Measurements from ENCODE around the gene STARD3.

The STARD3 gene

DNA sequence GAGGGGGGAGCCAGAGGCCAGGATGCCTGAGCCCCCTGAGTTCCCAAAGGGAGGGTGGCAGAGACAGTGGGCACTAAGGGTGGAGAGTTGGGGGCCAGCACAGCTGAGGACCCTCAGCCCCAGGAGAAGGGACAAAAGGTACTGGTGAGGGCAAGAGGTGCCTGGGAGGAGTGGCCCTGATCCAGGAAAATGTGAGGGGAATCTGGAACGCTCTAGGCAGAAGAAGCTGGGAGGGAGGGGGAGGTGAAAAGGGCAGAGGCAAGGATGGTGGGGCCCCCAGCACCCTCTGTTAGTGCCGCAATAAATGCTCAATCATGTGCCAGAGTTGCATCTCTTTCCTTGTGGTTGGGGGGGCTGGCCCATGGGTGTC is 29.3 kb downstream of the STARD3 start:
- Histone ChIP-seq H3K4me3 (ENCODE audit: low read length, poor library complexity, severe bottlenecking) (no peak overlapping the region), H3F3A (ENCODE audit: low read depth) (no peaks in the 10 kb centered on the region), H3K9ac (ENCODE audit: low read depth, low read length, poor library complexity, severe bottlenecking) (no peak overlapping the region), H2AFZ (ENCODE audit: low read length) (no peak overlapping the region), H3K4me1 (ENCODE audit: insufficient read depth, low read length, poor library complexity, severe bottlenecking) (no peaks in the 10 kb centered on the region), H4K20me1 (ENCODE audit: insufficient read depth, low read length, poor library complexity, severe bottlenecking) (no peaks in the 10 kb centered on the region), H3K9me2 (replicated peaks; ENCODE audit: low read depth, low read length) (no peaks in the 10 kb centered on the region), H3K27me3 (ENCODE audit: insufficient read depth, low read length, poor library complexity, severe bottlenecking) (no peaks in the 10 kb centered on the region), H3K36me3 (ENCODE audit: insufficient read depth, low read length) (peaks cover 13% of the 10 kb centered on the region; the same call in 1 of the 2 replicates), H3K9me3 (ENCODE audit: insufficient read depth, low read depth, low read length) (no peaks in the 10 kb centered on the region), H3K79me2 (ENCODE audit: insufficient read depth, low read length) (no peaks in the 10 kb centered on the region), H3K4me2 (ENCODE audit: low read depth, low read length, poor library complexity, severe bottlenecking) (no peak overlapping the region)
- no peak for TF ChIP-seq EZH2phosphoT487 (IDR thresholded peaks at IDR 0.05; ENCODE audit: borderline replicate concordance)
- TF ChIP-seq, protein P1, sequence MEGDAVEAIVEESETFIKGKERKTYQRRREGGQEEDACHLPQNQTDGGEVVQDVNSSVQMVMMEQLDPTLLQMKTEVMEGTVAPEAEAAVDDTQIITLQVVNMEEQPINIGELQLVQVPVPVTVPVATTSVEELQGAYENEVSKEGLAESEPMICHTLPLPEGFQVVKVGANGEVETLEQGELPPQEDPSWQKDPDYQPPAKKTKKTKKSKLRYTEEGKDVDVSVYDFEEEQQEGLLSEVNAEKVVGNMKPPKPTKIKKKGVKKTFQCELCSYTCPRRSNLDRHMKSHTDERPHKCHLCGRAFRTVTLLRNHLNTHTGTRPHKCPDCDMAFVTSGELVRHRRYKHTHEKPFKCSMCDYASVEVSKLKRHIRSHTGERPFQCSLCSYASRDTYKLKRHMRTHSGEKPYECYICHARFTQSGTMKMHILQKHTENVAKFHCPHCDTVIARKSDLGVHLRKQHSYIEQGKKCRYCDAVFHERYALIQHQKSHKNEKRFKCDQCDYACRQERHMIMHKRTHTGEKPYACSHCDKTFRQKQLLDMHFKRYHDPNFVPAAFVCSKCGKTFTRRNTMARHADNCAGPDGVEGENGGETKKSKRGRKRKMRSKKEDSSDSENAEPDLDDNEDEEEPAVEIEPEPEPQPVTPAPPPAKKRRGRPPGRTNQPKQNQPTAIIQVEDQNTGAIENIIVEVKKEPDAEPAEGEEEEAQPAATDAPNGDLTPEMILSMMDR (conservative IDR thresholded peaks at IDR 0.05; ENCODE audit: low read length), result no peak

DNA sequence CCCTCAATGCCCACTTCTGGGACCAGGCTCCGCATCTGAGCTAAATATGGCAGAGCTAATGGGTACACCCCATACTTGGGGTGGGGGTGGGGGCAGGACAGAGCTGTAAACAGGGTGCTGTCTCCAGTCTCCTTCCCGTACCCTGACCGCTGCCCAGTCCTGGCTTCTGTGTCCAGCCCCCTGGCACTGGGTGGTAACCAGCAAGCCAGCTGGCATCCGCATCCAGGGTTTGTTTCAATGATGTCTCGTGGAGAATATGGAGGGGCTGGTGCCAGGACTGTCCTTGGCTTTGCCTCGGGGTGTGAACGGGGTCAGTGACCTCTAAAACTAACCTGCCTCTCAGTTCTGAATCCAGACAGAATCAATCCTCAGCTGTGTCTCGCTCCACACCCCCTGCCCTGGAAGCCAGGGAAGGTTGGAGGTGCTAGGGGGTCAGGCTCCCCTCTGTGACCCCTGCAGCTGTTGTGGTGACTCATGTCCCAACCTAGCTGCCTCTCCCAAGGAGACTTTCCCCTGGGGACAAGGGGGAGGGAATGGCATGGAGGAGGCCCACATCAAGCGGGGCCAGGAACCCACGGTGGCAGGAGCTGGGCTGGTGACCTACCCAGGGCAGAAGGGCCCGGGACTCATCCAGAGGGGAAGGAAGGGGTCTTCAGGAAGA is 29.8 kb downstream of the STARD3 start:
- H3F3A ChIP-seq (ENCODE audit: low read depth), result no peaks in the 10 kb centered on the region
- H3K79me2 ChIP-seq (ENCODE audit: insufficient read depth, low read length), result no peaks in the 10 kb centered on the region
- no peaks in the 10 kb centered on the region for H3K4me1 ChIP-seq (ENCODE audit: insufficient read depth, low read length, poor library complexity, severe bottlenecking)
- H2AFZ ChIP-seq (ENCODE audit: low read length), result no peak overlapping the region
- H3K36me3 ChIP-seq (ENCODE audit: insufficient read depth, low read length), result peaks cover 8% of the 10 kb centered on the region; the same call in 1 of the 2 replicates
- no peaks in the 10 kb centered on the region for H4K20me1 ChIP-seq (ENCODE audit: insufficient read depth, low read length, poor library complexity, severe bottlenecking)
- no peaks in the 10 kb centered on the region for H3K9me2 ChIP-seq (replicated peaks; ENCODE audit: low read depth, low read length)
- H3K27me3 ChIP-seq (ENCODE audit: insufficient read depth, low read length, poor library complexity, severe bottlenecking), result no peaks in the 10 kb centered on the region
- H3K9me3 ChIP-seq (ENCODE audit: insufficient read depth, low read depth, low read length), result no peaks in the 10 kb centered on the region
- TF ChIP-seq, protein P1 (conservative IDR thresholded peaks at IDR 0.05; ENCODE audit: low read length), result no peak
- no peak for TF ChIP-seq EZH2phosphoT487 (IDR thresholded peaks at IDR 0.05; ENCODE audit: borderline replicate concordance)
- no peak overlapping the region for H3K4me2 ChIP-seq (ENCODE audit: low read depth, low read length, poor library complexity, severe bottlenecking)
- H3K4me3 ChIP-seq (ENCODE audit: low read length, poor library complexity, severe bottlenecking), result no peak overlapping the region
- no peak overlapping the region for H3K9ac ChIP-seq (ENCODE audit: low read depth, low read length, poor library complexity, severe bottlenecking)

DNA sequence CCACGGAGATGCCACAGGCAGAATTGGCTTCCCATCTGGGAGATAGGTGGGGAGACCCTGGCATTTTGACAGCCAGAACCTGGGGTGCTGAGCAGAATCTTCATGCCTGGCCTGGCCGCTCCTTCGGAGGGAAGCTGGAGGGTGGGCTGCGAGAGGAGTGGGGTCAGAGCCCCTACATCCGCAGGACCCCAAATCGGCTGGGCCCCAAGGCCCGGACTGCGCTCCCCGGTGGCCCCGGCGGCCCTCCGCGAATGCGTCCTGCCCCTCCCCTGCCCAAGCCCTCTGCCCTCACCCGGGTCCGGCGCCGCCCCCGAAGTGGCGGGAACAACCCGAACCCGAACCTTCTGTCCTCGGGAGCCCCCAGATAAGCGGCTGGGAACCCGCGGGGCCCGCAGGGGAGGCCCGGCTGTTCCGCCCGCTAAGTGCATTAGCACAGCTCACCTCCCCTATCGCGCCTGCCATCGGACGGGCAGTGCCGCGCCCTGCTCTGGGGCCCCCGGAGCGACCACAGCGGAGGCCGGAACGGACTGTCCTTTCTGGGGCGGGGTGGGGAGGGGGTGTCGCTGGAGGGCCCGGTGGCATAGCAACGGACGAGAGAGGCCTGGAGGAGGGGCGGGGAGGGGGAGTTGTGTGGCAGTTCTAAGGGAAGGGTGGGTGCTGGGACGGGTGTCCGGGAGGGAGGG is 30.5 kb downstream of the STARD3 start:
- TF ChIP-seq, protein P1 (conservative IDR thresholded peaks at IDR 0.05; ENCODE audit: low read length), result no peak
- no peak for TF ChIP-seq EZH2phosphoT487 (IDR thresholded peaks at IDR 0.05; ENCODE audit: borderline replicate concordance)
- no peak overlapping the region for H3K4me2 ChIP-seq (ENCODE audit: low read depth, low read length, poor library complexity, severe bottlenecking)
- H3K9ac ChIP-seq (ENCODE audit: low read depth, low read length, poor library complexity, severe bottlenecking), result no peak overlapping the region
- H3K4me3 ChIP-seq (ENCODE audit: low read length, poor library complexity, severe bottlenecking), result no peak overlapping the region
- H3F3A ChIP-seq (ENCODE audit: low read depth), result no peaks in the 10 kb centered on the region
- H4K20me1 ChIP-seq (ENCODE audit: insufficient read depth, low read length, poor library complexity, severe bottlenecking), result no peaks in the 10 kb centered on the region
- no peak overlapping the region for H2AFZ ChIP-seq (ENCODE audit: low read length)
- H3K9me3 ChIP-seq (ENCODE audit: insufficient read depth, low read depth, low read length), result no peaks in the 10 kb centered on the region
- 0 out of 2 replicates have a peak, but pooled peaks cover 3% of the 10 kb centered on the region for H3K36me3 ChIP-seq (ENCODE audit: insufficient read depth, low read length)
- no peaks in the 10 kb centered on the region for H3K9me2 ChIP-seq (replicated peaks; ENCODE audit: low read depth, low read length)
- no peaks in the 10 kb centered on the region for H3K79me2 ChIP-seq (ENCODE audit: insufficient read depth, low read length)
- no peaks in the 10 kb centered on the region for H3K27me3 ChIP-seq (ENCODE audit: insufficient read depth, low read length, poor library complexity, severe bottlenecking)
- no peaks in the 10 kb centered on the region for H3K4me1 ChIP-seq (ENCODE audit: insufficient read depth, low read length, poor library complexity, severe bottlenecking)
